Measurements from ENCODE around the gene PSMD12. TPM values are rescaled to one million over a fixed set of nuclear protein-coding genes. Genes with fewer than 3 reads are reported as not detected.
"Not testable (repeated sequence)": the region's sequence is repeated elsewhere in the genome, so short reads cannot be mapped to it uniquely, and the experiment has no call there.

PSMD12 gene
- total RNA-seq, 1 experiment from 2014 or later, result 84.4 TPM

DNA sequence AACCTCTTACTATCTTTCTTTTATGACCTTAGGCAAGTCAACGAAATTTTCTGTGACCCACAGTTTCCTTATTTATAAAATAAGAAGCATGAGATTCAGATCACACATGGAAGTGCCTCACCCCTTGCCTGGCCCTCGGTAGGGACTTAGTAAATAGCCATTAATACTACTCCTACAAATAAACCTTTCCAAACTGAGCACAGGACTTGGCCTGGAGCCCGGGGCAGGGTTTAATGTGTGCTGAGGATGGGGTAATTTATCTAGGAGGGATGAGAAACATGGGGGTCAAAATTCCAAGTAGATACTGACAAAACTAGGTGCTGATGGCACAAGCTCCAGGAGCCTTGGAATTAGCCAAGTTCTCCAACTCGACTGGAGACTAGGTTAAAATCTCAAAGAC is 45.7 kb upstream of the PSMD12 start:
- intact Hi-C loops (cut with micrococcal nuclease; ENCODE audit: unreplicated experiment), result no loop called here
- no peaks in the 10 kb centered on the region for H3K4me1 Mint-ChIP-seq (ENCODE audit: low read depth, unreplicated experiment)
- no peaks in the 10 kb centered on the region for H3K9me3 Mint-ChIP-seq (ENCODE audit: unreplicated experiment)
- DNase-seq, result no peak
- no peaks in the 10 kb centered on the region for H3K4me1 ChIP-seq
- ChIA-PET POLR2A (no interaction called here), CTCF (no interaction called here)
- BruUV-seq (replicated peaks), result no TSS peak
- H3K27me3 Mint-ChIP-seq (ENCODE audit: insufficient read depth, unreplicated experiment), result no peaks in the 10 kb centered on the region
- no peaks in the 10 kb centered on the region for H3K36me3 Mint-ChIP-seq (ENCODE audit: insufficient read depth, unreplicated experiment)
- H3K27ac Mint-ChIP-seq (ENCODE audit: unreplicated experiment), result no peak overlapping the region
- peaks cover 3% of the 10 kb centered on the region; the same call in 1 of the 2 replicates for H3K9me3 ChIP-seq
- no peak overlapping the region for H3K4me3 Mint-ChIP-seq (ENCODE audit: unreplicated experiment)
- no peak overlapping the region for H3K4me3 ChIP-seq (ENCODE audit: low read depth, low read length)
- TF ChIP-seq, protein P1, sequence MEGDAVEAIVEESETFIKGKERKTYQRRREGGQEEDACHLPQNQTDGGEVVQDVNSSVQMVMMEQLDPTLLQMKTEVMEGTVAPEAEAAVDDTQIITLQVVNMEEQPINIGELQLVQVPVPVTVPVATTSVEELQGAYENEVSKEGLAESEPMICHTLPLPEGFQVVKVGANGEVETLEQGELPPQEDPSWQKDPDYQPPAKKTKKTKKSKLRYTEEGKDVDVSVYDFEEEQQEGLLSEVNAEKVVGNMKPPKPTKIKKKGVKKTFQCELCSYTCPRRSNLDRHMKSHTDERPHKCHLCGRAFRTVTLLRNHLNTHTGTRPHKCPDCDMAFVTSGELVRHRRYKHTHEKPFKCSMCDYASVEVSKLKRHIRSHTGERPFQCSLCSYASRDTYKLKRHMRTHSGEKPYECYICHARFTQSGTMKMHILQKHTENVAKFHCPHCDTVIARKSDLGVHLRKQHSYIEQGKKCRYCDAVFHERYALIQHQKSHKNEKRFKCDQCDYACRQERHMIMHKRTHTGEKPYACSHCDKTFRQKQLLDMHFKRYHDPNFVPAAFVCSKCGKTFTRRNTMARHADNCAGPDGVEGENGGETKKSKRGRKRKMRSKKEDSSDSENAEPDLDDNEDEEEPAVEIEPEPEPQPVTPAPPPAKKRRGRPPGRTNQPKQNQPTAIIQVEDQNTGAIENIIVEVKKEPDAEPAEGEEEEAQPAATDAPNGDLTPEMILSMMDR (IDR thresholded peaks at IDR 0.05; ENCODE audit: insufficient read depth in 1 of 2, low read depth in 1 of 2, low read length in 1 of 2, severe bottlenecking in 1 of 2, unreplicated experiment in 1 of 2), result no peak
- H3K27me3 ChIP-seq (replicated peaks; ENCODE audit: control insufficient read depth, insufficient read depth, low read length), result no peaks in the 10 kb centered on the region
- no peaks in the 10 kb centered on the region for H3K36me3 ChIP-seq (ENCODE audit: control insufficient read depth, insufficient read depth, low read length)

DNA sequence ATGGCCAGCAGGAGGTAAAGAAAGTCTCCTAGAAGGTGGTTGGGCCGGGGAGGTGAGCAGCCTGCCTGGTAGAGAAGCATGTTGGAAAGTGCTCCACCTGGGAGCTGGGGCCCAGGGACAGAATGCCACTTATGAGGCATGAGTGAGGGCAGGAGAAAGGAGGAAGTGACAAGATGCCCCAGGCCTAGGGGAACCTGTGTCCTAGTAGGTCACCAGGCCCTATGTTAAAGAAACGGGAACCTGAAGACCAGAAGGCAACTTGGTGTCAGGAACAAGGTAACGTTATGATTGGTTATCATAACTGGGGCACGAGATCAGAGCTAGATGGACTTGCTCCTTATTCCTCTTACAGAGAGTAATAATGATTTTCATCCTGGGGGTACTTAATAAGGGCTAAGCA is 45.0 kb upstream of the PSMD12 start:
- no peaks in the 10 kb centered on the region for H3K4me1 Mint-ChIP-seq (ENCODE audit: low read depth, unreplicated experiment)
- H3K36me3 Mint-ChIP-seq (ENCODE audit: insufficient read depth, unreplicated experiment), result no peaks in the 10 kb centered on the region
- intact Hi-C loops (cut with micrococcal nuclease; ENCODE audit: unreplicated experiment), result no loop called here
- no peak for DNase-seq
- Histone ChIP-seq H3K9me3 (peaks cover 3% of the 10 kb centered on the region; the same call in 1 of the 2 replicates), H3K27me3 (replicated peaks; ENCODE audit: control insufficient read depth, insufficient read depth, low read length) (no peaks in the 10 kb centered on the region), H3K36me3 (ENCODE audit: control insufficient read depth, insufficient read depth, low read length) (no peaks in the 10 kb centered on the region), H3K4me3 (ENCODE audit: low read depth, low read length) (no peak overlapping the region), H3K4me1 (no peaks in the 10 kb centered on the region)
- H3K27ac Mint-ChIP-seq (ENCODE audit: unreplicated experiment), result no peak overlapping the region
- no peaks in the 10 kb centered on the region for H3K9me3 Mint-ChIP-seq (ENCODE audit: unreplicated experiment)
- TF ChIP-seq, protein P1 (IDR thresholded peaks at IDR 0.05; ENCODE audit: insufficient read depth in 1 of 2, low read depth in 1 of 2, low read length in 1 of 2, severe bottlenecking in 1 of 2, unreplicated experiment in 1 of 2), result no peak
- no peaks in the 10 kb centered on the region for H3K27me3 Mint-ChIP-seq (ENCODE audit: insufficient read depth, unreplicated experiment)
- no TSS peak for BruUV-seq (replicated peaks)
- ChIA-PET POLR2A (no interaction called here), CTCF (no interaction called here)
- H3K4me3 Mint-ChIP-seq (ENCODE audit: unreplicated experiment), result no peak overlapping the region

DNA sequence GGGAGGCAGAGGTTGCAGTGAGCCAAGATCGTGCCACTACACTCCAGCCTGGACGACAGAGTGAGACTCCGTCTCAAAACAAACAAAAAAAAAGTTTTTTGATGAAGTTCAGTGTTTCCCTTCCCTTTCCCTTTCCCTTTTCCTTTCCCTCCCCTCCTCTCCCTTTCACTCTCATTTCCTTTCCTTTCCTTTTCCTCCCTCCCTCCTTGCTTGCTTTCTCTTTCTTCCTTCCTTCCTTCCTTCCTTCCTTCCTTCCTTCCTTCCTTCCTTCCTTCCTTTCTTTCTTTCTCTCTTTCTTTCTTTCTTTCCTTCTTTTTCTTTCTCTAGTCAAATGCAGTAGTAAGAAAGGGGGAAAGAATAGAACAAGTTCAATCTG is 42.1 kb upstream of the PSMD12 start:
- H3K36me3 Mint-ChIP-seq (ENCODE audit: insufficient read depth, unreplicated experiment); H3K27ac Mint-ChIP-seq (ENCODE audit: unreplicated experiment); BruUV-seq (replicated peaks); H3K27me3 Mint-ChIP-seq (ENCODE audit: insufficient read depth, unreplicated experiment); DNase-seq; H3K4me1 ChIP-seq; POLR2A ChIA-PET; H3K27me3 ChIP-seq (replicated peaks; ENCODE audit: control insufficient read depth, insufficient read depth, low read length); H3K4me3 Mint-ChIP-seq (ENCODE audit: unreplicated experiment); H3K4me1 Mint-ChIP-seq (ENCODE audit: low read depth, unreplicated experiment); intact Hi-C loops (cut with micrococcal nuclease; ENCODE audit: unreplicated experiment); H3K9me3 Mint-ChIP-seq (ENCODE audit: unreplicated experiment); CTCF ChIA-PET; H3K4me3 ChIP-seq (ENCODE audit: low read depth, low read length); H3K36me3 ChIP-seq (ENCODE audit: control insufficient read depth, insufficient read depth, low read length); H3K9me3 ChIP-seq: not testable (repeated sequence)

DNA sequence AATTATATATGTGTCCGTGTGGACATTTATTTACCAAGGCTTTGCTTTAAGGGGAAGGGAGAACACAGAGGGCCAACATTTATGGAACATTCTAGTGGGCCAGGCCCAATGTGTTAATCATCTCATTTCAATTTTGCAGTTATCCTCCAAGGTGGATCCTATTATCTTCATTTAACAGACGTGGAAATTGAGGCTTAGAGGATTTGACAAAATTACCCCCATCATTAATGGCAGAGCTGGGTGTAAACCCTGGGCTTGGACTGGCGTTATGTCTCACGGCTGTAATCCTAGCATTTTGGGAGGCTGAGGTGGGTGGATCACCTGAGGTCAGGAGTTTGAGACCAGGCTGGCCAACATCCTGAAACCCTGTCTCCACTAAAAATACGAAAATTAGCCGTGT is 37.1 kb upstream of the PSMD12 start:
- intact Hi-C loops (cut with micrococcal nuclease; ENCODE audit: unreplicated experiment), result no loop called here
- CTCF ChIA-PET, result no interaction called here

More for the DNA sequence above, 37.1 kb upstream of the PSMD12 start:
- Mint-ChIP-seq H3K27ac (ENCODE audit: unreplicated experiment) (no peak overlapping the region), H3K4me3 (ENCODE audit: unreplicated experiment) (no peak overlapping the region), H3K27me3 (ENCODE audit: insufficient read depth, unreplicated experiment) (no peaks in the 10 kb centered on the region), H3K9me3 (ENCODE audit: unreplicated experiment) (no peaks in the 10 kb centered on the region), H3K4me1 (ENCODE audit: low read depth, unreplicated experiment) (no peaks in the 10 kb centered on the region), H3K36me3 (ENCODE audit: insufficient read depth, unreplicated experiment) (no peaks in the 10 kb centered on the region)
- DNase-seq, result no peak
- H3K4me3 ChIP-seq (ENCODE audit: low read depth, low read length), result no peak overlapping the region
- no TSS peak for BruUV-seq (replicated peaks)
- H3K4me1 ChIP-seq, result no peaks in the 10 kb centered on the region
- POLR2A ChIA-PET, result no interaction called here
- no peaks in the 10 kb centered on the region; the same call in 1 of the 2 replicates for H3K9me3 ChIP-seq
- no peaks in the 10 kb centered on the region for H3K36me3 ChIP-seq (ENCODE audit: control insufficient read depth, insufficient read depth, low read length)
- TF ChIP-seq, protein P1 (IDR thresholded peaks at IDR 0.05; ENCODE audit: insufficient read depth in 1 of 2, low read depth in 1 of 2, low read length in 1 of 2, severe bottlenecking in 1 of 2, unreplicated experiment in 1 of 2), result no peak
- no peaks in the 10 kb centered on the region for H3K27me3 ChIP-seq (replicated peaks; ENCODE audit: control insufficient read depth, insufficient read depth, low read length)
